Measurements from ENCODE around the gene SULT1A2.
"Not testable (repeated sequence)": the region's sequence is repeated elsewhere in the genome, so short reads cannot be mapped to it uniquely, and the experiment has no call there.

- not testable (repeated sequence) for TF ChIP-seq CTCF (conservative IDR thresholded peaks at IDR 0.05; ENCODE audit: low read depth, low read length); EZH2 (IDR thresholded peaks at IDR 0.05; ENCODE audit: low read length, unreplicated experiment)
These were observed 50.9 kb downstream of the SULT1A2 start for GRCh38 chr16:28545964-28546363.

All from PC-3 (cell line).